Measurements from ENCODE around the gene CEP72.

GRCh38 chr5:624118-624950 is 12.2 kb downstream of the CEP72 start:
- TF ChIP-seq CTCF (IDR thresholded peaks at IDR 0.05 in 2 of 3, conservative IDR thresholded peaks at IDR 0.05 in 1 of 3; ENCODE audit: control insufficient read depth in 2 of 3, extremely low read depth in 1 of 3, insufficient read depth in 1 of 3, low read depth in 3 of 3, low read length in 3 of 3) = no peak
- TF ChIP-seq CREB1 (IDR thresholded peaks at IDR 0.05; ENCODE audit: low read depth) = no peak

All from GM12878 (cell line).